Measurements from ENCODE around the gene AMIGO2.

AMIGO2 gene

GRCh38 chr12:47032644-47033043 lies 47.1 kb downstream of the AMIGO2 start:
- no peak for DNase-seq

DNA sequence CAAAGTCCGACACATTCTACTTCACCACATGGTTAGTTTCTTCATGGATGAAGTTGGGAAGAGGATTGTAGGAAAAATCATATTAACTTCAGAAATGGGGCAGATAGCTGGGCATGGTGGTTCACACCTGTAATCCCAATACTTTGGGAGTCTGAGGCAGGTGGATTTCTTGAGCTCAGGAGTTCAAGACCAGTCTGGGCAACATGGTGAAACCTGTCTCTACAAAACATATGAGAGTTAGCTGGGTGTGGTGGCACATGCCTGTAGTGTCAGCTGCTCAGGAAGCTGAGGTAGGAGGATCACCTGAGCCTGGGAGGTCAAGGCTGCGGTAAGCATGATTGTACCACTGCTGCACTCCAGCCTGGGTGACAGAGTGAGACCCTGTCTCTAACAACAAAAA lies 49.9 kb downstream of the AMIGO2 start:
- DNase-seq: no peak

DNA sequence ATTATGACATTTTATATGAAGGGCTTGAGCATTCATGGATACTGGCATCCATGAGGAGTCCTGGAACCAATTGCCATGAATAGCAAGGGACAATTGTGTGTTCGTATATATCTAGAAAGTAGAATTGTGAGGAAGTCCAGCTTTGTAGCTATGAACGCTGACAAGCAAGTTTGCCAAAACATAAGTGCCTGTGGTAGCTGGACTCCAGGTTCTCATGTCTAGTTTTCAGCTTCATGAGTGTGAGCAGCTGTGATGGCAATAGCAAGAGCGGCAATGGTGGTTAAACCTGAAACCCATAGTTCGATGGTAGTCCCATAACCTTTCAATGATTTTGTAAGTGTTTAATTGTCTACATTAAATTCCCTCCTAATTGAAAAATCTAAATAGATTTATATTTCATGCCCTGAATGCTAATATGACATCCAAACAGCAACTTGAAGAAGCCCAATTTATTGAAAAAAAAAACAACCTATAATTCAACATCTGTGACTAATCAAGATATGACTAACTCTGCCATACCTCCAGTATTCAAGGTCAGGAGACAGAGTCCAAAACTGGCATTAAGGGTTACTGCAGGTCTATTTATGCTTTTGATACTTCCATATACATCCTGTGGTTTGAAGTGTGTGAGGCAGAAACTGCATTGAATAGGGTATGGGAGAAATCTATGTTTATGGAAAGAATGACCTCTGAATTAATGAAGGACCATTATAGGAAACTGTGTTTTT lies 50.6 kb downstream of the AMIGO2 start:
- no peak for DNase-seq

- DNase-seq: no peak
Observed at GRCh38 chr12:47028186-47028585, 51.6 kb downstream of the AMIGO2 start.

All from activated CD4-positive, alpha-beta T cell treated with anti-CD3 and anti-CD28 coated beads for 48 hours (primary cell).